KMS-11 (cell line): ENCODE measurements around the gene SHROOM3.

ENCODE experiments used
- H2AFZ ChIP-seq: fragments of 200-600 bp; sonication (generic); 2 replicates; pipeline ENCODE4 v1.6.1; 2016; ENCODE audit warnings: antibody characterized with exemption, mixed run types, low read depth
- H3K27ac ChIP-seq: fragments of 200-600 bp; sonication (generic); 2 replicates; pipeline ENCODE4 v1.6.1; 2016; ENCODE audit warnings: mild to moderate bottlenecking, mixed run types
- H3K27me3 ChIP-seq: fragments of 200-600 bp; sonication (generic); 2 replicates; pipeline ENCODE4 v1.6.1; 2017; ENCODE audit warnings: mild to moderate bottlenecking, low read depth, mixed run types, moderate library complexity; ENCODE audit not compliant: insufficient read depth
- H3K36me3 ChIP-seq: fragments of 200-600 bp; sonication (generic); 2 replicates; pipeline ENCODE4 v1.6.1; 2017; ENCODE audit warnings: mild to moderate bottlenecking, mixed run types; ENCODE audit not compliant: insufficient read depth
- H3K4me1 ChIP-seq: fragments of 200-600 bp; sonication (generic); 2 replicates; pipeline ENCODE4 v1.6.1; 2016; ENCODE audit warnings: mild to moderate bottlenecking, low read depth, mixed run types; ENCODE audit not compliant: poor library complexity, severe bottlenecking
- H3K4me2 ChIP-seq: fragments of 200-600 bp; sonication (generic); 2 replicates; pipeline ENCODE4 v1.7.0; 2016; ENCODE audit warnings: mild to moderate bottlenecking, mixed run types
- H3K4me3 ChIP-seq: fragments of 200-600 bp; sonication (generic); IDR thresholded peaks from 2 replicates; pipeline ENCODE4 v1.6.1; 2017; ENCODE audit warnings: low read depth, low read length, mixed read lengths; ENCODE audit not compliant: insufficient read depth
- H3K79me2 ChIP-seq: fragments of 200-600 bp; sonication (generic); 2 replicates; pipeline ENCODE4 v1.6.1; 2016; ENCODE audit warnings: low read depth, mixed run types; ENCODE audit not compliant: insufficient read depth
- H3K9ac ChIP-seq: fragments of 200-600 bp; sonication (generic); 2 replicates; pipeline ENCODE4 v1.6.1; 2016; ENCODE audit warnings: mild to moderate bottlenecking, mixed run types
- H4K20me1 ChIP-seq: fragments of 200-600 bp; sonication (generic); 2 replicates; pipeline ENCODE4 v1.6.1; 2016; ENCODE audit warnings: mild to moderate bottlenecking, mixed run types; ENCODE audit not compliant: insufficient read depth
- TF ChIP-seq, protein P1 (sequence below): fragments of 200-600 bp; sonication (generic); conservative IDR thresholded peaks from 2 replicates; pipeline ENCODE4 v1.6.1; 2017; ENCODE audit warnings: low read depth, mild to moderate bottlenecking, antibody characterized with exemption, low read length, moderate library complexity, mixed read lengths

SHROOM3 gene

DNA sequence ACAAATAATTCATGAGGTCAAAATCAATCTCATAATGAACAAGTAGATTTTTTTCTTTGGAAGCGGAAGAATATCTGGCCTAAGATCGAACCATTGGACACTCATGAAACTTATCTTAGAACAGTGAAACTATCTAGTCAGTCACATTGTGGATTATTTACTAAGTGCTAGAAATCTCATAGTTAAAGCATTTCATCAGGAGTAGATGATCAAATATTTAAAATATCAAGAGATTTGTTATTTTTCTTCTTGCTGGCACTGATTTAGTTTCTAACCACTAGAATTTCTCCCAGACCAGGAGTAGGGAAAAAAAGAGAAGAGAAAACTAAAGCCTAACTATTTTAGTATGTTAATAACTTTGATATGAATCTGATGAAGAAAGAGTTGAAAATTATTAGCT, 105.5 kb downstream of the SHROOM3 start:
- Histone ChIP-seq H3K27ac (no peak overlapping the region), H3K36me3 (no peaks in the 10 kb centered on the region), H3K79me2 (no peaks in the 10 kb centered on the region), H2AFZ (no peak overlapping the region), H3K4me1 (peaks cover 26% of the 10 kb centered on the region), H3K27me3 (no peaks in the 10 kb centered on the region), H4K20me1 (no peaks in the 10 kb centered on the region), H3K9ac (no peak overlapping the region), H3K4me3 (no peak overlapping the region), H3K4me2 (no peak overlapping the region)
- TF ChIP-seq, protein P1, sequence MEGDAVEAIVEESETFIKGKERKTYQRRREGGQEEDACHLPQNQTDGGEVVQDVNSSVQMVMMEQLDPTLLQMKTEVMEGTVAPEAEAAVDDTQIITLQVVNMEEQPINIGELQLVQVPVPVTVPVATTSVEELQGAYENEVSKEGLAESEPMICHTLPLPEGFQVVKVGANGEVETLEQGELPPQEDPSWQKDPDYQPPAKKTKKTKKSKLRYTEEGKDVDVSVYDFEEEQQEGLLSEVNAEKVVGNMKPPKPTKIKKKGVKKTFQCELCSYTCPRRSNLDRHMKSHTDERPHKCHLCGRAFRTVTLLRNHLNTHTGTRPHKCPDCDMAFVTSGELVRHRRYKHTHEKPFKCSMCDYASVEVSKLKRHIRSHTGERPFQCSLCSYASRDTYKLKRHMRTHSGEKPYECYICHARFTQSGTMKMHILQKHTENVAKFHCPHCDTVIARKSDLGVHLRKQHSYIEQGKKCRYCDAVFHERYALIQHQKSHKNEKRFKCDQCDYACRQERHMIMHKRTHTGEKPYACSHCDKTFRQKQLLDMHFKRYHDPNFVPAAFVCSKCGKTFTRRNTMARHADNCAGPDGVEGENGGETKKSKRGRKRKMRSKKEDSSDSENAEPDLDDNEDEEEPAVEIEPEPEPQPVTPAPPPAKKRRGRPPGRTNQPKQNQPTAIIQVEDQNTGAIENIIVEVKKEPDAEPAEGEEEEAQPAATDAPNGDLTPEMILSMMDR = no peak

- peak overlapping the region; percentile 71; the same call in 1 of the 2 replicates for H3K4me2 ChIP-seq
These were observed 108.3 kb downstream of the SHROOM3 start for GRCh38 chr4:76543378-76543777.

GRCh38 chr4:76544725-76545124, 109.7 kb downstream of the SHROOM3 start:
- peak overlapping the region; percentile 19 for H2AFZ ChIP-seq
- peaks cover 44% of the 10 kb centered on the region for H3K4me1 ChIP-seq
- peak overlapping the region; percentile 71 for H3K4me2 ChIP-seq
- H3K36me3 ChIP-seq = no peaks in the 10 kb centered on the region
- H3K27me3 ChIP-seq = no peaks in the 10 kb centered on the region
- H3K9ac ChIP-seq = peak overlapping the region; percentile 13; the same call in 1 of the 2 replicates
- H3K79me2 ChIP-seq = no peaks in the 10 kb centered on the region
- H4K20me1 ChIP-seq = no peaks in the 10 kb centered on the region
- TF ChIP-seq, protein P1 = no peak
- H3K27ac ChIP-seq = peak overlapping the region; percentile 67
- H3K4me3 ChIP-seq = peak overlapping the region; percentile 74

More at GRCh38 chr4:76543378-76543777, 108.3 kb downstream of the SHROOM3 start:
- Histone ChIP-seq H3K79me2 (no peaks in the 10 kb centered on the region), H3K4me3 (no peak overlapping the region), H3K9ac (no peak overlapping the region), H3K4me1 (peaks cover 44% of the 10 kb centered on the region), H3K36me3 (no peaks in the 10 kb centered on the region), H2AFZ (no peak overlapping the region), H3K27ac (no peak overlapping the region), H3K27me3 (no peaks in the 10 kb centered on the region), H4K20me1 (no peaks in the 10 kb centered on the region)
- TF ChIP-seq, protein P1 = no peak

- peak overlapping the region; percentile 74 for H3K4me3 ChIP-seq
- peaks cover 44% of the 10 kb centered on the region for H3K4me1 ChIP-seq
- peak overlapping the region; percentile 13; the same call in 1 of the 2 replicates for H3K9ac ChIP-seq
- H3K27ac ChIP-seq = peak overlapping the region; percentile 67
- peak overlapping the region; percentile 71 for H3K4me2 ChIP-seq
- no peaks in the 10 kb centered on the region for H3K79me2 ChIP-seq
- H3K36me3 ChIP-seq = no peaks in the 10 kb centered on the region
- no peaks in the 10 kb centered on the region for H3K27me3 ChIP-seq
- TF ChIP-seq, protein P1 = no peak
- H4K20me1 ChIP-seq = no peaks in the 10 kb centered on the region
- H2AFZ ChIP-seq = peak overlapping the region; percentile 19
These were observed 110.3 kb downstream of the SHROOM3 start for GRCh38 chr4:76545226-76545884.
